ENCODE measurements around the gene PTPRM. TPM values are rescaled to one million over a fixed set of nuclear protein-coding genes. Genes with fewer than 3 reads are reported as not detected.

PTPRM gene
- total RNA-seq, 1 experiment from 2014 or later, result 1.6 TPM

- H3K4me1 ChIP-seq (ENCODE audit: control insufficient read depth, insufficient read depth, low read length), result no peaks in the 10 kb centered on the region
- H3K4me3 ChIP-seq (ENCODE audit: low read depth in 2 of 2, low read length in 2 of 2), result no peak overlapping the region
- POLR2A ChIA-PET, result no interaction called here
- no peak overlapping the region for H3K27ac ChIP-seq (ENCODE audit: low read length)
- no peak for TF ChIP-seq REST (IDR thresholded peaks at IDR 0.05; ENCODE audit: insufficient read depth in 1 of 2, low read depth in 2 of 2, low read length in 1 of 2)
- intact Hi-C loops (cut with micrococcal nuclease; ENCODE audit: unreplicated experiment), result no loop called here
- H3K9me3 ChIP-seq (ENCODE audit: control insufficient read depth, insufficient read depth, low read depth, low read length), result no peaks in the 10 kb centered on the region
- ATAC-seq, result no peak
- CTCF ChIA-PET, result no interaction called here
- no peaks in the 10 kb centered on the region for H3K36me3 ChIP-seq (ENCODE audit: control insufficient read depth, insufficient read depth, low read length)
- in situ Hi-C loops (cut with HindIII; ENCODE audit: low pct_unique_long_range_greater_than_20kb, low sequenced_read_pairs), result no loop called here
- H3K27me3 ChIP-seq (ENCODE audit: control insufficient read depth, insufficient read depth, low read length), result no peaks in the 10 kb centered on the region
- DNase-seq (ENCODE audit: low read depth, low spot score), result no peak
- BruUV-seq (replicated peaks), result no TSS peak
These were observed 370.2 kb downstream of the PTPRM start for GRCh38 chr18:7937268-7937667.

GRCh38 chr18:7939521-7939920, 372.4 kb downstream of the PTPRM start:
- POLR2A ChIA-PET, result no interaction called here
- Histone ChIP-seq H3K36me3 (ENCODE audit: control insufficient read depth, insufficient read depth, low read length) (no peaks in the 10 kb centered on the region), H3K27ac (ENCODE audit: low read length) (no peak overlapping the region), H3K27me3 (ENCODE audit: control insufficient read depth, insufficient read depth, low read length) (no peaks in the 10 kb centered on the region), H3K4me1 (ENCODE audit: control insufficient read depth, insufficient read depth, low read length) (no peaks in the 10 kb centered on the region), H3K9me3 (ENCODE audit: control insufficient read depth, insufficient read depth, low read depth, low read length) (no peaks in the 10 kb centered on the region), H3K4me3 (ENCODE audit: low read depth in 2 of 2, low read length in 2 of 2) (no peak overlapping the region)
- intact Hi-C loops (cut with micrococcal nuclease; ENCODE audit: unreplicated experiment) (no loop called here), in situ Hi-C loops (cut with HindIII; ENCODE audit: low pct_unique_long_range_greater_than_20kb, low sequenced_read_pairs) (no loop called here)
- CTCF ChIA-PET, result no interaction called here
- TF ChIP-seq CTCF (IDR thresholded peaks at IDR 0.05), result no peak
- no peak for TF ChIP-seq REST (IDR thresholded peaks at IDR 0.05; ENCODE audit: insufficient read depth in 1 of 2, low read depth in 2 of 2, low read length in 1 of 2)
- no peak for TF ChIP-seq SIN3A (IDR thresholded peaks at IDR 0.05; ENCODE audit: borderline replicate concordance, insufficient read depth, low read depth, low read length)
- no peak for TF ChIP-seq POLR2AphosphoS5 (IDR thresholded peaks at IDR 0.05; ENCODE audit: low read depth, low read length)
- no peak for DNase-seq (ENCODE audit: low read depth, low spot score)
- BruUV-seq (replicated peaks), result no TSS peak
- no peak for ATAC-seq

Measured in Panc1 (cell line).